Upper lobe of right lung (tissue), 1 donor: ENCODE results near the gene KCND3. TPM values are rescaled to one million over a fixed set of nuclear protein-coding genes. Genes with fewer than 3 reads are reported as not detected.

Experiments used
- ATAC-seq: fragments of 200-7000 bp; cut with Tn5 transposase; one replicate; pipeline ENCODE4 v1.9.1; 2020; ENCODE audit warnings: mild to moderate bottlenecking, moderate library complexity
- DNase-seq: peaks from one replicate; pipeline ENCODE4 v3.0.0-alpha.2; 2020
- H3K27ac ChIP-seq: fragments of 200-600 bp; one replicate; pipeline ENCODE4 v1.8.0; 2022
- H3K27me3 ChIP-seq: fragments of 200-600 bp; one replicate; pipeline ENCODE4 v1.8.0; 2022; ENCODE audit warnings: mild to moderate bottlenecking
- H3K36me3 ChIP-seq: fragments of 200-600 bp; one replicate; pipeline ENCODE4 v1.8.0; 2022
- H3K4me1 ChIP-seq: fragments of 200-600 bp; one replicate; pipeline ENCODE4 v1.8.0; 2022
- H3K4me3 ChIP-seq: fragments of 200-600 bp; one replicate; pipeline ENCODE4 v1.8.0; 2022; ENCODE audit warnings: mild to moderate bottlenecking
- H3K9me3 ChIP-seq: fragments of 200-600 bp; one replicate; pipeline ENCODE4 v1.8.0; 2022
- CTCF ChIP-seq: fragments of 200-600 bp; IDR thresholded peaks from one replicate; pipeline ENCODE4 v1.8.0; 2022; ENCODE audit warnings: antibody characterized with exemption
- intact Hi-C: fragments of 100-400 bp; cut with DNase I; formaldehyde crosslinking; loops from one replicate; pipeline ENCODE4 v1.11.0; 2022
- total RNA-seq: library from RNA; stranded (reverse); fragmentation: NEBNext Ultra II Directional; extraction: Animal tissue kit (Norgen Biotek cat#: 25700); gene quantifications from one replicate; pipeline ENCODE4 v1.2.1, GENCODE V29; 2021
- donor health status: DM: no; HTN: yes; CAD: no; lungs with severe emphysema.

KCND3 gene
- total RNA-seq, 1 donor from 2014 or later: 6.3 TPM

- Histone ChIP-seq H3K27me3 (no peaks in the 10 kb centered on the region), H3K4me1 (no peaks in the 10 kb centered on the region), H3K36me3 (no peaks in the 10 kb centered on the region), H3K27ac (no peak overlapping the region), H3K4me3 (no peak overlapping the region), H3K9me3 (no peaks in the 10 kb centered on the region)
- intact Hi-C loops: no loop called here
- DNase-seq: no peak
- TF ChIP-seq CTCF: no peak
- no peak for ATAC-seq
Observed at GRCh38 chr1:111814642-111815041, 174.8 kb downstream of the KCND3 start.

DNA sequence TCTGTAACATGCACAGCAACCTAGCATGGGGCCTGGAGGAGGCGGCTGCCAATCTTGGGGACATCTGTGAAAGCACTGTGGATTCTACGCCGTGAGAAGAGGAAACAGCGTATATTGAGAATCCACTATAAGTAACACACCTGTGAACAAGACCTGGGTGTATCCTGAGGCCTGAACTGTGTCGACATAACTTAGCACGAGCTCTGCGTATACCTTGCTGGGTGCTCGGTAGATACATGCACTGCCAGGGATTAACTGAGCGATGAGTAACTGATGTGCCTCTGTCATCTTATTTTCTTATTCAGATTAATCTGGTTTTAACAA, 175.2 kb downstream of the KCND3 start:
- Histone ChIP-seq H3K36me3 (no peaks in the 10 kb centered on the region), H3K4me1 (no peaks in the 10 kb centered on the region), H3K9me3 (no peaks in the 10 kb centered on the region), H3K27ac (no peak overlapping the region), H3K27me3 (no peaks in the 10 kb centered on the region), H3K4me3 (no peak overlapping the region)
- intact Hi-C loops: no loop called here
- no peak for DNase-seq
- no peak for TF ChIP-seq CTCF
- ATAC-seq: no peak

- ATAC-seq: no peak
- intact Hi-C loops: no loop called here
- TF ChIP-seq CTCF: no peak
Observed at GRCh38 chr1:111813440-111814304, 175.8 kb downstream of the KCND3 start.

DNA sequence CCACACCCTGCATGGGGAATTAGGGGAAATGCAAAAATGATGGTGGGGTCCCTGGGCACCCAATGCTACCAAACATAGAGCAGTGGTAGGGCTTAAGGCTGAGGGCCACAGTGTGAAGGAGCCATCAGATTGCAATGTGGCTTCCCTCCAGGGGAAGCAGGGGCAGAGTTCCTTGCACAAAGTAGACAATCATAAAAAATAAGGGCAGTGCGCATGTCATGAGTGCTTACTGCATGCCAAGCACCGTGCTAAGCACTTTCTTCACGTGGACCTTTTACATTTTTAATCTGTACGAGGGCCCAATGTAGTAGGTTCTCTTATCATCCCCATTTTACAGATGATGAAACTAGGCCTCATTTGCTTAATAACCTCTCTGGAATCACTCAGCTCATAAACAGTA, 177.2 kb downstream of the KCND3 start:
- TF ChIP-seq CTCF: no peak
- no peaks in the 10 kb centered on the region for H3K9me3 ChIP-seq
- no peaks in the 10 kb centered on the region for H3K36me3 ChIP-seq
- no peak overlapping the region for H3K4me3 ChIP-seq
- no peak for DNase-seq
- no peaks in the 10 kb centered on the region for H3K4me1 ChIP-seq
- no peak for ATAC-seq
- no peaks in the 10 kb centered on the region for H3K27me3 ChIP-seq
- no peak overlapping the region for H3K27ac ChIP-seq
- intact Hi-C loops: no loop called here

More at GRCh38 chr1:111813440-111814304, 175.8 kb downstream of the KCND3 start:
- Histone ChIP-seq H3K4me3 (no peak overlapping the region), H3K27ac (no peak overlapping the region), H3K27me3 (no peaks in the 10 kb centered on the region), H3K4me1 (no peaks in the 10 kb centered on the region), H3K9me3 (no peaks in the 10 kb centered on the region), H3K36me3 (no peaks in the 10 kb centered on the region)
- no peak for DNase-seq

GRCh38 chr1:111811891-111812290, 177.6 kb downstream of the KCND3 start:
- H3K36me3 ChIP-seq: no peaks in the 10 kb centered on the region
- no peaks in the 10 kb centered on the region for H3K9me3 ChIP-seq
- ATAC-seq: no peak
- no peak for DNase-seq
- H3K27ac ChIP-seq: no peak overlapping the region
- no peaks in the 10 kb centered on the region for H3K27me3 ChIP-seq
- no peak for TF ChIP-seq CTCF
- H3K4me1 ChIP-seq: no peaks in the 10 kb centered on the region
- intact Hi-C loops: no loop called here
- no peak overlapping the region for H3K4me3 ChIP-seq
